DMS53 treated with DMSO at 0.1 percent for 48 hours (cell line): ENCODE data around the gene NFKBIA.
"Not testable (repeated sequence)": the region's sequence is repeated elsewhere in the genome, so short reads cannot be mapped to it uniquely, and the experiment has no call there.

Experiments
- DNase-seq: peaks from one replicate; lab custom pipeline; 2025; ENCODE audit not compliant: unreplicated experiment; lab: John Stamatoyannopoulos, UW

The NFKBIA gene

DNA sequence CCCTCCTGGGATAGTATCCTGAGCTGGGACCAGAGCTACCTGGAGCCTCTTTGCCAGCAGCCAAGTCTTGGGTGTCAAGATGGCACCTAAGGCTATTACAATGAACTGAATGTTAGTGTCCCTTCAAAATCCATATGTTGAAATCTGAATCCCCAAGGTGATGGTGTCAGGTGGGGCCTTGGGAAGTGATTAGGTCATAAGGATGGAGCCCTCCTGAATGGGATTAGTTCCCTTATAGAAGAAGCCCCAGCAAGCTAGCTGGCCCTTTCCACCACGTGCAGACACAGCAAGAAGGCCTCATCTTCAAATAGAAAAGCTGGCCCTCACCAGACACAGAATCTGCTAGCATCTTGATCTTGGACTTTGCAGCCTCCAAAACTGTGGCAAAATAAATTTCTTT, 12.4 kb downstream of the NFKBIA start:
- DNase-seq, result no peak

DNA sequence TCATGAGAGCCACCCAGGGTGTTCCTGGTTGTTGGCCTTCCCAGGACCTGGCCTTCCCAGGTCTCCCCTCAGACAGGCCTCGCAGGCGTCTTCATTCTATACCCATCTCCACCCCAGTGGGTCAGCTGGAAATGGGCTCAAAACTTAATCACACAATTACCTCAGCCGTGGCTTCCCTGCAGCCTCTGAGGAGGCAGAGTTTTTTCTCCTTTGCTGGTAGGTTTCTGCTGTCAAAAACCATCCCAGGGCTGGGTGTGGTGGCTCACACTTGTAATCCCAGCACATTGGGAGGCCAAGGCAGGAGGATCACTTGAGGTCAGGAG, 13.2 kb downstream of the NFKBIA start:
- no peak for DNase-seq

DNA sequence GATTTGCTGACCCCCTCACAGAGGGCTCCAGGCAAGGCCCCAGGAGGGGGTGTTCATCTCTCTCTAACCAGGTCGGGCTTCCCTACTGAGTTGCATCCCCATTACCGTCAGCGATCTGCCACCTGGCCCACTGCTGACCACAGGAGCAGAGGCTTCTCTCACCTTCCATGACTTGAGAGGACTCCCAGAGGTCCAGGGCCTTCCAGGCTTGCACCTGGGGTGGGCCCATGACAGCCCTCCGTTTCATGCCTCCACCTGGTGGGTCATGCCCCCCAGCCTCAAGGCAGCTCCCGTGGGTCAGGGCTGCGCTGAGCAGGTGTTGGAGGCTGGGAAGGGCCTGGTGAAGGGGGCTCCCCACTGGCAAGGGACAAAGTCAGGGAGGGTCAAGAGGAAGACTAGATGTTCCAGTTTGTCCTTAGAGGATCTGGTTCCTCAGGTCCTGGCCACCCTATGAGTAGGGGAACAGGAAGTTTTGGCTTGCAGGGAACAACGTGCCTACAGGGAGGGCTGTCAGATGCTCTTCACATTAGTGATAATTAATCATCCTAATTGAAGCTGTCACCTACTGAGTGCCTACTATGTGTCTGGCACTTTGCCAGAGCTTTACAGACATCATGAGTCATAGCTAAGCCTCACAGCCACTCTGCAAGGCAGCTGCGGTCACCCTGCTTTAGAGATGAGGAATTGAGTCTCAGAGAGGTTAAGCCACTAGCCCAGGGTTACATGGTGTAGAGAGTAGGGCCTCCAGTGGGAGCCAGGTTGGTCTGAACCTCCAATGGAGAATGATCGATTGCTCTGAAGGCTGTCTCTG, 13.8 kb downstream of the NFKBIA start:
- no peak for DNase-seq

DNA sequence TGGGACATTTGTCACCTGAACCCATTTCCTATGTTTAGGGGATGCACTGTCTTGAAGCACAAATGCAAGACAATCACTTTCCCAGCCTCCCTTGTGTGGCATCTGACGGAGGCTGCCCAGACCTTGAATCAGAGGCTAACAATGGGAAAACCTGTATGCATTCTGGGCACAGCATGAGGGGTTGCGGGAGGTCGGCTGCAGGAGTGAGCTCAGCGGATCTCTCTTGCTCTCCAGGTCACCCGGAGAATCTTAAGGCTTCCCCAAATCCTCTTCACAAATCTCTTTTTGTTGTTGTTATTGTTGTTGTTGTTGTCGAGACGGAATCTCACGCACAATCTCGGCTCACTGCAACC, 15.3 kb downstream of the NFKBIA start:
- DNase-seq, result no peak

DNA sequence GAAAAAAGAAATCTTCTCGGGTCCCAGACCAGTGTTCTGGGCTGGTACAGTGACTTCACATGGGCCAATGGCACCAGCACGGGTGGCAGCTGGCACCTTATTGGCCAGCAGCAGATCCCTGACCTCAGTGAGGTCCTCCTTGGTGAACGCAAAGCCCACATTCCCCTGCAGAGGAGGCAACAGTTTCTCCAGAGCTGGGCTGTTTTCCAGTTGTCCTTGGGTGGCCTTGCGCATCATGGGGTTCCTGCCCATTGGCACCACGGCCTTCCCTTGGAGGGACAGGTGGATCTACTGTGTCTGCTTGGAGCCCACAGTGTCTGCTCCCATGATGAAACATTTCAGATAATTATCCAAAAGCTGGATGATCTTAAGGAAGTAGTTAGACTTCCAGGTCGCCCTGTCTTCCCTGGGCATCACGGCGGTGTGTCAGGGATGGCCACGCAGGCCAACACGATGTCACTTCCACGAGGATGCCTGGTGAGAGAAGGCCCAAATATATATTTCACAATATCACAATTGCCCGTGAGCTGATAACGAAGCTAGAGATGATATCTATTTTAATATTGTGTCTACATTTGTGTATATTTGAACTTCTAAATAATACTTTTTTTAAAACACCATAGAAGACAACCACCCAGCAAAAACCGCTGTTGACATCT, 15.8 kb downstream of the NFKBIA start:
- no peak for DNase-seq

DNA sequence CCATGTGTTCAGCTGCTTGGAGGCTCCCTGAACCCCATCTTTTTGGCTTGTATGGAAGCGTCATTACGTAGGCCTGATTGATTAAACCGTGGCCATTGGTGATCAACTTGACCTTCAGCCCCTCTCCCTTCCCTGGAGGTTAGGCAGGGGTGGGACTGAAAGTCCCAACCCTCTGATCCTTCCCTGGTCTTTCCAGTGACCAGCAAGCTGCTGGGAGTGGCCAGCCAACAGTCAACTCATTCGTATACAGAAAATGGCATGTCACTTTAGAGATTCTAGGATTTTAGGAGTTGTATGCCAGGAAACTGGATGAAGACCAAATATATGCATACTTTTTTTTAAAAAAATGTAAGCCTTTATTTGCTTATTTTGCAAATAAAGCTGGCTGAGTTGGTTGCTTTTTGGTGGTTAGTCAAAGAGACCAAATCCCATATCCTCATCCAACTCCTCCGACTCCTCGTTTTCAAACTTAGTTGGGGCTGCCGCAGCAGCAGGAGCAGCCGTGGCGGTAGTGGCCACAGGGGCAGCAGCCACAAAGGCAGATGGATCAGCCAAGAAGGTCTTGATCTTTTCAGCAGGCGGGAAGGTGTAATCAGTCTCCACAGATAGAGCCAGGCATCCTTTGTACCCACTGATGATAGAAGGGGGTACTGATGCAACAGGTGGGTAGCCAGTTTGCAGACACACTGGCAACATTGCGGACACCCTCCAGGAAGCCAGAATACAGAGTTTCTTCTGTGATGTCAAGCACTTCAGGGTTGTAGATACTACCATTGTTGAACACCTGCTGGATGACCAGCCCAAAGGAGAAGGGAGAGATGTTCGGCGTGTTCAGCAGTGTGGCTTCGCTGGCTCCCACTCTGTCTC, 16.6 kb downstream of the NFKBIA start:
- no peak for DNase-seq

DNA sequence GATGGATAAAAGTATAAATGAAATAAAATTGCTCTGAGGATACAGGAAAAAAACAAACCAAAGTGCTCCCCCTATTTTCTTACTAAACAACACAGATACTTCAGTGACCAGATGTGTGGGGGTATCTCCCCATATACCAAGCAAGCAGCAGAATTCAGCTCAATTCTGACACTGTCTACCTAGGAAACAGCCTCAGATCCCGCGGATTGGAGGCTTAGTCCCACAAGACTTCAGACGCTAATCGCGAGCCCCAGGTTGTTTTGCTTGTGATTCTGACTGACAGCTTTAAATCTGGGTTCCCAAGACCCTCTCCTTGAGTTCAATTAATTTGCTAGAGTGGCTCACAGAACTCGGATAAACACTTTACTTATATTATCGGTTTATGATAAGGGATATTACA, 17.3 kb downstream of the NFKBIA start:
- DNase-seq, result no peak

DNA sequence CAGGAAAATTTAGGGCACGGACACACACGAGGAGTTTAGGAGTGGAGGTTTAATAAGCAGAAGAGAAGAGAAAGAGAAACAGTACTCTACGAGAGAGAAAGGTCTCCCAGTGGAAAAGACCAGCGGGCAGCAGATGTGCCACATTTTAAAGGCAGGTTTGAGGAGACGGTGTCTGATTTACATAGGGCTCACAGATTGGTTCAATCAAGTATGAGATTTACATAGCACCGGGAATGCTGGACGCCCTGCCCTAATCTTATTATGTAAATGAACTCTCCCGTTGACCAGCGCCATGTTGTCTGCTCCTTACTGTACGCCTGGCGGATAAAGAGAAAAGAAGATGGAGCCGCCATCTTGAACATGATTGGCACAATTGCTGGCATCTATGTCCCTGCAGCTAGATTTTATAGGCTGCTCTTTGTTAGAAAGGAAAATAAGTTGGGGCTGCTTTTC, 17.9 kb downstream of the NFKBIA start:
- DNase-seq, result no peak

DNA sequence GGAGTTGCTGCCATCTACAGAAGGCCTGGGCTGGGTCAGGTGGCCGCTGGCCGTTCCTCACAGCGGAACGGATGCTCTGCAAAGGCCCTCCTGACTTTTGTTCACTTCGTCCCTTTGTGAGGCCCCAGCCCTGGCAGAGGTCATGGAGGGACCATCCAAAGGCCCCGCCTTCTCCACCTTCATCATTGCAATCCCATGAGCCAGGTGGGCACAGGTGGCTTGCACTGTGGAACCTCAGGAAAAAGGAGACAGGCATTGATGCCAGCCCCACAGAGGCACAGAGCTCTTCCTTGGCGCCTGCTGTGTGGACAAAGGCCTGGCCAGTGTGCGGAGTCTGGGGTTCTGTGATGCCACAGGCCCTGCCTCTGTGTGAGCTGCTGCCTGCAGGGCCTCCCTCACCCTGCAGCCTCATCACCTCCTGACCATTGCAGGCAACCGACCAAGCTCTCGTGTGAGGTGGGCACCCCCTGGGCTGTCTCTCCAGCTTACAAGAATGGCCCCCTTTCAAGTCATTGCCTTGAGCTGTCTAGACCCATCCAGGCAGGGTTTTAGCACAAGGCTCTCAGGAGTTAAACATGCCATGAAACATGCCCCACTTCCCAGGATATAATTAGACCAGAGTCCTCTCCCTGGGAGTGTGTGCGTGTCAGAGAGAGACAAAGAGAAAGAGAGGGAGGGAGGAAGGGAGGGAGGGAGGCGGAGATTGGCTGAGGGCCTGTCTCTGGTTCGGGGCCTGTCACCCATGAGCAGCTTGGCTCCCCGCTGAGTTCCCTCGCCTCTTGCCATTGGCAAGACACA, 19.3 kb downstream of the NFKBIA start:
- DNase-seq, result no peak

DNA sequence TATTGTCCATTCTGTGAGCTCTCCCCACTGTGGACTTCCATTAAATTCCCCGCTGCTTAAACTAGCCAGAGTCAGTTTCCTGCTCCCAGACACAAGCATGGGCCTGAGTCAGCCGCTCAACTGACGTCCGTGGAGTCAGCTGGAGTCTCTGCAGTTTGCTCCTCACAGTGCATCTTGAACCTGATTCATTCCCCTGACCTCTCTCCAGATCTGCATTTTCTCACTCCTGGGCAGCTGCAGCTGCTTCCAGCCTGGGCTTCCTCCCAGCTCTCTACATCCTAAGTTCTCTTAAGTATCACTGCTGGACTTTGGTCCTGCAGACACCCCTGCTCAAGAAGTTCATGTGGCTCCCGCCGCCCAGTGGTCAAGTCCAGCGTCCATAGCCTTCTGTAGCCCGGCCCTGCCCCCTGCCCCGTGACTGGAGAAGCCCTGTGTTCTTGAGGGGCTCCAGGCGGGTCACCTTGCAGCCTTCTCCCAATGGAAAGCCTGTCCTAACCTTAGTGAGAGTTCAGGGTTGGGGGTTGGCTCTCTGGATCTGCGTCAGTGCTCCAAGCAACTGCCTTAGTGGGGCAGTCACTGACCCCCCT, 20.0 kb downstream of the NFKBIA start:
- no peak for DNase-seq

DNA sequence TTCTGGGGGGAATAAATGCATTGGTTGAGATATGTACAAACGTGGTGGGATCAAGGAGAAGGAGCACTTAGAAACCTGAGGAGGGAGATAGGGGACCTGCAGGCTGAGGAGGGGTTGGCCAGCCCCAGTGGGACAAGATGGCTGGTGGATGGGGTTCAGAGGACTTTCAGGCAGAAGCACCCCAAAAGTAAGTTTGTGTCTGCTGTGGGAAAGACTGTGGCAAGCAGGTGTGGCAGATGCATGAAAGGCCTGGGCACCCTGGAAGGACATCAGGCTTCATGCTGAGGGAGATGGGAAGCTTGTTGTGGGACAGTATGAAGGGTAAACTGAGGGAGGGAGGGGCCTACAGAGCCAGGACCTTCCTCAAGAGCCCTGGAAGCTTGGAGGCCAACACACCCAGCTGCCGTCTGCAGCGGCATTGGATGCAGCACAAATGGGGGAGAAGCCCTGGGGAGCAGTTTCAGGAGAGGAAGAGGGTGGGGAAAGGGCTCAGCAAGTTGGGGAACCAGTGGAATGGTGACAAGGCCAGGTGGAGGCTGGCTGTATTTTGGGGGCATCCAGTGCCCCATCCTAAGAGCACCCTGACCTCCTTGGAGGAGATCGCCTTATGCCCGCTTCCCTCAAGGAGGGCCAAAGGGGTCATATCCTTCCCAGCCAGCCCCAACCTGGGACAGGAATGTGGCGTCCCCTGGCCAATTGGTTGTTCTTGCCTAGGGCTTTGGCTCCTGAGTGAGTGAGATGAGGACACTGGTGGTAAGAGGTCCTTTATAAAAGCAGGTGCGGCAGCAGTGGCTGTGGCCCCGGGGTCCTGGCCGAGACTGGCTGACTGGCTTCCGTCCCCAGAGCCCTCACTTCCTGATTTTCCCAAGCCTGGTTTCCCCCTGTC, 20.7 kb downstream of the NFKBIA start:
- no peak for DNase-seq

DNA sequence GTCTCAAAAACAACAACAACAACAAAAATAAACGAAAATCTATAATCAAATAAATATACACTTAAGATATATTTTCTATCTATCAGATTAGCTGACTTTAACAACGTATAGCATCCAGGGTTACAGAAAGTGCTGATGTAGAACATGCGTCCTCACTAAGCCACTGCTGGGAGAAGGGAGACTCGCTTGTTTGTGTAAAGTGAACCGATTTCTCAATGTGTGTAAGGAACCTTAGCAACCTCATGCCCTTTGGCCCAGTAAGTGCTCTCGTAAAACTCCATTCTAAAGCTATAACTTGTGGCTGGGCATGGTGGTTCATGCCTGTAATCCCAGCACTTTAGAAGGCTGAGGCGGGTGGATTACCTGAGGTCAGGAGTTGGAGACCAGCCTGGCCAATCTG, 23.8 kb downstream of the NFKBIA start:
- no peak for DNase-seq

DNA sequence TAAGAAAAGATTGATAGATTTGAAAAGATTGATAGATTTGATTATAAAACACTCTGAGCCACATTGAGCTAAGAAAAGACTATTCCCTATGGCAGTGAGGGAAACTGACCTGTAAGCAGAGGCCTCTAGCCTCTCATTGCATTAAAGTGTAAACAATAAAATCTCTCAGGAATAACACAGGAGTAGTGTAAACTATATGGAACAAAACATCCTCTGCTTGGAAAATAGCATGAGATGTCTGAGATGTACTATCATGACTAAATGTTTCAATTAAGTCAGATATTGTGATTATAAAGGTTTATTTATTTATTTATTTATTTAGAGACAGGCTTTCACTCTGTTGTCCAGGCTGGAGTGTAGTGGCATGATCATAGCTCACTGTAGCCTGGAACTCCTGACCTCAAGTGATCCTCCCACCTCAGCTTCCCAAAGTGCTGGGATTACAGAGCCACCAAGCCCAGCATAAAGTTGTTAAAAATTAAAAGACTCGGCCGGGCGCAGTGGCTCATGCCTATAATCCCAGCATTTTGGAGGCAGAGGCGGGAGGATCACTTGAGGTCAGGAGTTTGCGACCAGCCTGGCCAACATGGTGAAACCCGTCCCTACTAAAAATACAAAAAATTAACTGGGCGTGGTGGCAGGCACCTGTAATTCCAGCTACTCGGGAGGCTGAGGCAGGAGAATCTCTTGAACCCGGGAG, 25.2 kb downstream of the NFKBIA start:
- not testable (repeated sequence) for DNase-seq

DNA sequence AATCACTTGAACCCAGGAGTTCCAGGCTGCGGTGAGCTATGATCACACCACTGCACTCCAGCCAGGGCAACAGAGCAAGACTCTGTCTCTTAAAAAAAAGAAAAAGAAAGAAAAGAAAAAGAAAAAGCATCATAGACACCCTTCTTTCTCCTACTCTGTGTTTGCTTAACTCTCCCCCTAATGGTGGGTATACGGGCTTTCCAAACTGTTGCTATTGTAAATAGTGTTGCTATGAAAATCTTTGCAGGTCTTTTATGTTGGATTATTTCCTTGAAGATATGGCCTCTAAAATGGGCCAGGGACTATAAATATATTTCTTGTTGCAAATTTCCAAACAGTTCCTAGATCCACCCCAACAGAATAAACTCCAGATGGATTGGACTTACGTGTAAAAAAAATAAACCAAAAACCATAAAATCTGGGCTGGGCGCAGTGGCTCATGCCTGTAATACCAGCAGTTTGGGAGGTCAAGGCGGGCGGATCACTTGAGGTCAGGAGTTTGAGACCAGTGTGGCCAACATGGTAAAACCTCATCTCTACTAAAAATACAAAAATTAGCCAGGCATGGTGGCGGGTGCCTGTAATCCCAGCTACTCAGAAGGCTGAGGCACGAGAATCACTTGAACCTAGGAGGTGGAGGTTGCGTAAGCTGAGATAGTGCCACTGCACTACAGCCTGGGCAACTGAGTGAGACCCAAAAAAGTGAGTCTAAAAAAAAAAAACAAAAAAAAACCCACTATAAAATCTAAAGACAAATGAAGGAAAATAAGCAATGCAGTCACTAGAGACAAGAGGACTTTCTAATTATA, 25.9 kb downstream of the NFKBIA start:
- no peak for DNase-seq

DNA sequence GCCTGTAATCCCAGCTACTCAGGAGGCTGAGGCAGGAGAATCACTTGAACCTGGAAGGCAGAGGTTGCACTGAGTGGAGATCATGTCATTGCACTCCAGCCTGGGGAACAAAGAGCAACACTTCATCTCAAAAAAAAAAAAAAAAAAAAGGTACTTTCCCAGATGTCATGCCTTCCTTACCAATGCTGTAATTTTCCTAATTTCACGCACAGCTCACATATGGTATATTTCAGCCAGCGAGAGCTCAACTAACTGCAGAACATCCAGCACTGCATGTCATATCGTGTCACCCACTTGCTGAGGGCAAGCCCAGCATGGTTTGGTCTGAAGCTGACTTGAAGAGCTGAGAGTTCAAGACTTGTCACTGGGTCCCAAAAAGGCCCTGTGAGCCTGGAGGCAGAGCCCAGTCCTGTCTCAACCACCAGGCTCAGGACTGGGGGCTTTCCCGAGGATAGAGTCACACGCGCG, 29.0 kb downstream of the NFKBIA start:
- no peak for DNase-seq

DNA sequence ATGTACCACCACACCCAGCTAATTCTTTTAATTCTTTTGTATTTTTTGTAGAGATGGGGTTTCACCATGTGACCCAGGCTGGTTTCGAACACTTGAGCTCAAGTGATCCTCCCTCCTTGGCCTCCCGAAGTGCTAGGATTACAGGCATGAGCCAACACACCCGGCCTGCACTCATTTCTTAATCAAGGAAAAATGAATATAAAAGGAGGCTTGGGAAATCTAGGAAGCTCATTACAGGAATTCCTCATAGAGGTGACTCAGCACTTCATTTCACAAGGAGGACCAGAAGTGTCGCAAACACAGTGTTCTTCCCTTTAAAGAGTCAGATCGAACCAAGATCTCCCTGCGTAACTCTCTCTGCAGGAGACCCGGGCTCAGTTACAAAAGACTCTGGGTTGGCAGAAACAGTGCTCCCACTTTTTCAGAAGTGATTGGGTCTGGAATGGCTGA, 30.3 kb downstream of the NFKBIA start:
- no peak for DNase-seq

DNA sequence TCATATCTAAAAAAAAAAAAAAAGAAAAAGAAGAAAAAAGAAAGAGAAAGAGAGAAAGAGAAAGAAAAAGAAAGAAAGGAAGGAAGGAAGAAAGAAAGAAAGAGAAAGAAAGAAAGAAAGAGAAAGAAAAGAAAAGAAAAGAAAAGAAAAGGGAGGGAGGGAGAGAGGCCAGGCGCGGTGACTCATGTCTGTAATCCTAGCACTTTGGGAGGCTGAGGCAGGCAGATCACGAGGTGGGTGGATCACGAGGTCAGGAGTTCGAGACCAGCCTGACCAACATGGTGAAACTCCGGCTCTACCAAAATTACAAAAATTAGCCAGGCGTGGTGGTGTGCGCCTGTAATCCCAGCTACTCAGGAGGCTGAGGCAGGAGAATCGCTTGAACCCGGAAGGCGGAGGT, 31.3 kb downstream of the NFKBIA start:
- not testable (repeated sequence) for DNase-seq

DNA sequence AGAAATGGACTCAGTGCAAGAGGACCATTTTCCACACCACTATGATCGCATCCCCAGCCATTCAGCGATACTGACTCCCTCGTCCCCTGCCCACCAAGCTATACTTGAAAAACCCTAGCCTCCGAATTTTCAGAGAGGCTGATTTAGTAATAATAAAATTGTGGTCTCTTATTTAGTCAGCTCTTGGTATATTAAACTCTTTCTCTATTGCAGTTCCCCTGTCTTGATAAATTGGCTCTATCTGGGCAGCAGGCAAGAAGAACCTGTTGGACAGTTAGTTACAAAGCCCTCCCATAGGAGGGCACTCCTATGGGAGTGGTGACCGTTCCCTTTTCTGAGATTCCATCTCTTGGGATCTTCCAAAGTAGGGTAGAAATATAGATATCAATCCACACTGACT, 33.6 kb downstream of the NFKBIA start:
- DNase-seq, result no peak
